GM18867 (cell line): Measurements from ENCODE around the gene LPAR2.
"Not testable (repeated sequence)": the region's sequence is repeated elsewhere in the genome, so short reads cannot be mapped to it uniquely, and the experiment has no call there.

Experiments
- ATAC-seq: cut with Tn5 transposase; IDR thresholded peaks from one replicate; pipeline ENCODE4 v1.9.1; 2021; ENCODE audit warnings: mild to moderate bottlenecking, moderate library complexity; ENCODE audit not compliant: unreplicated experiment

Gene LPAR2

DNA sequence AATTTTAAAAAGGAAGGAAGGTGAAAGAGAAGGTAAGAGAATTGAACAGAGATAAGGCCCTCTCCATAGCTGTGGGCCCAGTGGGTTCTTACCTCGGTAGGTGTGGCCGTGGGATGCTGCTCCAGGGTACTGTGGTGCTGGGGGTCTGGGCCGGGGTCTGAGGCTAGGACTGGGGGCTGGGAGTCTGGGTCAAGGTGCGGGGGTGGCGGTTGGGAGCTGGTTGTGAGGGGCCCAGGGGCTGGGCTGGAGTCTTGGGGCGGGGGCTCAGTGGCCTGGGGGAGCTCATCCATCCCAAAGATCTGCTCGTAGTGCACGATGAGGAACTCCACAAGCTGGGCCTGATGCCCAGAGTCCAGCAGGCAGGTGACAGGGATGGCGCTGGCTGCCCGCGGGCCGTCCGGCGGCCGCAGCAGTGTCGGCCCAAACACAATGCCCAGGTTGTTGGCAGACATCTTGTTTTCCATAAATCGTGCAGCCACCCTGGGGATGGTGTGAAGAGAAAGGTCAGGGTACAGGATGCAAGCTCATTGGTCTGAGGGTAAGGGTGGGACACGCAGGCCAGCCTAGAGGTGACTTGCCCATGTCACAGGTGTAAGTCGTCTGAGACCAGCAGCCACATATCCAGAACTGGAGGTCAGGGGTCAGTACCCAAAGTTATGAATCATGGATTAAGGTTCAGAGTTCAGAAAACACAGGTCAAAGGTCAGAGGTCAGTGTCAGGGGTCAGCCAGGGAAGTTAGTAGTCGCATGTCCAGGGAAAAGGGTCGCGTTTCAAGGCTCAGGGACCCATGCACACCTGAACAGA, 5.9 kb upstream of the LPAR2 start:
- no peak for ATAC-seq

DNA sequence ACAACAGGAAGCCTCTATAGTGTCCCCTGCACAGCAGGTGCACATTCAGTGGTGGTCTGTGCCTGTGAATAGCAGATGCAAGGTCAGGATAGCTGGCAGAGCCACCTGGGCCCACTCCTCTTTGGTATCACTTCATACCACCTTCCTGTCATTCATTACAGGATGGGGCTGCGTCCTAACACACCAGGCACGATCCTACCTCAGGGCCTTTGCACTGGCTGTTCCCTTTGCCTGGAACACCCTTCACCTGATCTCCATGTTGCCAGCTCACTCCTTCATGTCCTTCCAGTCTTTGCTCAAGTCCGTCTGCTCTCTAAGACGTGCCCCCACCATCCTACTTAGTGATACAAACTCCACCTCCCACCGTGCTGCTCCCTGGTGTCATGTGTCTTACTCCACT, 4.6 kb upstream of the LPAR2 start:
- no peak for ATAC-seq

DNA sequence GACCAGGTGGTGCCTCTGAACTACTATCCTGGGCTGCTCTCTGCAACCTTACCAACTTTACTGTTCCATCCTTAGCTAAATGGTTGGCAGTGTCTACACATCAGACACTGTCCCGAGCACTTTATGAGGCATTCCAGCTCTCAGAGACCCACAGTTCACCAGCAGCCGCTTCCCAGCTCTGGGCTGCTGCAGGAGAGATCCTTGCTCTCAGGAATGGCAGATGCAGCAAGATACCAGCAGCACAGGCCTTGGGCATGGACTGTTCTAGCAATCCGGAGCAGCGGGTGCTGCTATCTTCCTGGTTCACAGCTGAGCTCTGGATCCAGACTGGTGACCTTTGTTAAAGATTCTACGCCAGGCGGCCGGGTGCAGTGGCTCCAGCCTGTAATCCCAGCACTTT, 3.3 kb upstream of the LPAR2 start:
- no peak for ATAC-seq

DNA sequence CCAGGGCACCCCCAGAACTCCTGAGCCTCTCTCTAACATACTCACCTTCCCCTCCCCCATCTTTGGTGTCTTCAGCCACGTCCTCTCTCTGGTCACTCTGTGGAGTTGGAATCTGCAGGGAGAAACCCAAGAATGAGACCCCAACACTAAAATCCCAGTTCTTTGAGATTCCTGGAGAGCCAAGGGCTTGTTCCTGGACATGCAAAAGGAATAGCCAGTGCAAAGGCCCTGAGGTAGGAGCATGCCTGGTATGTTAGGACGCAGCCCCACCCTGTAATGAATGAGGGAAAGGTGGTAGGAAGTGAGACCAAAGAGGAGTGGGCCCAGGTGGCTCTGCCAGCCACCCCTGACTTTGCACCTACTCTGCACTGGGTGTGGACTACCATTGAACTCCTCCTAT, 2.4 kb upstream of the LPAR2 start:
- no peak for ATAC-seq

DNA sequence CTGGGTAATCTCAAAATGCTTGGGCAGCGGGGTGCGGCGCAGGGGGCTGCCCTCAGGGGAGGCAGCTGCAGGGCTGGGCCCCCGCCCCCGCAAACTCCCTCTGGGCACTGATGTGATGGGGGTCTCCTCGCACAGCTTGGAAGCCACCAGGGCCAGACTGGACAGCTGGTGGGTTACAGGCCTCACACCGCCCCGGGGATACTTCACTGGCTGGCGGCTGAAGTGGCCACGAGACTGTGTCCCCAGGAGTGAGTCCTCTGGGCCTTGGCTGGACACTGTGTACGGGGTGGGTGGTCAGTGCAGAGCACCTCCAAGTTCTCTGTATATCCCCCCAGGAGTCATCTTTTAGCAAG, 2.0 kb upstream of the LPAR2 start:
- no peak for ATAC-seq

DNA sequence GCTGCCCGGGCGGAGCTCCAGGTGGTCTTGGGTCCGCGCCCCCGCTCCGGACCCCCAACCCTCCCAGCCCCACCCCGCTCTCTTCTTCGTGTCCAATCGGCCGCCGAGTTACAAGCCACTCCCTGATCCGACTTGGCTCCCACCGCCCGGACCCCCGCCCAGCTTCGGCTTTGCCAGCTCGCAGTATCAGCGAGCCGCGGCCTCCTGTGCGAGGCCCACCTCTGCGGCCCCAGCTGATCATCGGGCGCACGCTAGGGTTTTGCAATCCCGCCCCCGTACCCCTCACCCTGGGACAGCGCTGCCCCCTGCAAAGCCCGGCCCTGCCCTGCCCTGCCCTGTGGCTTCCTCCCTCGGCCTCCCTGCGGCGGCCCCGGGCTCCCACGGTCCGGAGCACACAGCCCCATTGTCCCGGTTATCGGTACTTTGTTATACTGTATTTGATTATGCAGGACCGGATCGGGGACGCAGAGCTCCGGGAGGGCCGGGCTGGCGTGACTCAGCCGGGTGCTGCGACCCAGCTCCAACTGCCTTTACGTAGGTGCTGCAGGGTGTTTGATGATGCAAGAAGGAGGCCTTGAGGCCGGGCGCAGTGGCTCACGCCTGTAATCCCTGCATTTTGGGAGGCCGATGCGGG, 598 bp upstream of the LPAR2 start:
- peak; percentile 12 for ATAC-seq

DNA sequence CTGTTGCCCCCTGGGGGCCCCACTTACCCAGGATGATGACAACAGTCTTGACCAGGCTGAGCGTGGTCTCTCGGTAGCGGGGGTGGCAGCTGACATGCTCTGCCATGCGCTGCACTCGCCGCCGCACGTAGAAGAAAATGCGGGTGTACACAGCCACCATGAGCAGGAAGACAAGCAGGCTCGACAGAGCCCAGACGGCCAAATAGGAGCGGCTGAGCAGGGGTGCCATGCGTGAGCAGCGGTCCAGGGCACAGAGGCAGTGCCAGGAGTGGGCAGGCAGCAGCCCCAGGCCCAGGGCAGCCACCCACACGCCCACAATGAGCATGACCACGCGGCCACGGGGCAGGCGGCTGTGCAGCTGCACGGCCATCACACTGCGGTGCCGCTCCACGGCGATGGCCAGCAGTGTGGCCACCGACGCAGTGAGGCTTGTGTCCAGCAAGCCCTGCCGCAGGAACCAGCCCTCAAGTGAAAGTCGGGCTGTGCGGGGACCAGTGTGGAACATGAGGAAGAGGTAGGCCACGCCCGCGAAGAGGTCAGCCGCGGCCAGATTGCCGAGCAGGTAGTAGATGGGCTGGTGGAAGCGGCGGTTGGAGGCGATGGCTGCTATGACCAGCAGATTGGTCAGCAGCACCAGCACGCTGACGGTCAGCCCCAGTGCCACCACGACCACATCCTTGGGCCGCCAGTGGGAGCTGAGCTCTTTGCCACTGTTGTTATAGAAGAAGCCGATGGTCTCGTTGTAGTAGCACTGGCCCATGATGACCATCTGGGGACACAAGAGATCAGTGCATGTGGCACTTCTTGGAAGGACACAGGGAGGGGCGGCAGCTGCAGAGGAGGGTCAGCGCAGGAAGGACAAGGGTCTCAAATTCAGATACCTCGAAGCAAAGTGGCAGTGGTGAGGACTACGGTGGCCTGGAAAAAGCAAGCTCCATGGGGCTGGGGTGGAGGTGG, 1.2 kb downstream of the LPAR2 start:
- no peak for ATAC-seq

DNA sequence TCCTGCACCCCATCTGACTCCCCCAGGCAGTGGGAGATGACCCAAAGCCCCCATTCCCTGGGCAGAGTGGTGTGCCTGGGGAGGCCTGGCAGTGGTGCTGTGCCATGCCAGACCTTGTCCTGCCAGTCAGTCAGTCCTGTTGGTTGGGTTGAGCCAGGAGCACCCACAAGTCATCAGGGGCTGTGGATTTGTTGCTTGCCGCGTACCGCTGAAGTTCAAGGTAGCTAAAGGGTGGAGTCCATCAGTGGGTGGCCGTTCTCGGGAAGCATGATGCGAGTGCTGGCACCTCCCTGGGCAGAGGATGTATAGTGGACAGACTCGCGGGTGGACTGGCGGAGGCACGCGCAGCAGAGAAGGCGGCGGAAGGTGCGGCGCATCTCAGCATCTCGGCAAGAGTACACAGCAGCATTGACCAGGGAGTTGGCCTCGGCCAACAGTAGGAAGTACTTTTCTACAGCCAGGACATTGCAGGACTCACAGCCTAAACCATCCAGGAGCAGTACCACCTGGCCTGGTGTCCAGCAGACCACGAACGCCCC, 3.9 kb downstream of the LPAR2 start:
- no peak for ATAC-seq

DNA sequence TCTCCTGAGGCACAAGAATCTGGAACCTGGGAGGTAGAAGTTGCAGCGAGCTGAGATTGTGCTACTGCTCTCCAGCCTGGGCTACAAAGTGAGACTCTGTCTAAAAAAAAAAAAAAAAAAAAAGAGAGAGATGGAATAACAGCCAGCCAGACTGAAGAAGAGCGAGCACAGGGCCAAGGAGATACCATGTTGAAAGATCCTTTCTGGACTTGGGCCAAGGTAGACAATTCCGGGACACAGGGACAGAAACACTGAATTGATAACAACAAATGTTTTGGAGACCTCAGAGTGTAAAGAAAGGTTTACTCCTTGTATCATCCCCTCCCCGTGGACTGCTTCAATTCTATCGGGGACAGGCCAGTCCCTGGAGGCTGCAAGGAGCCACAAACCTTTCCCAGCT, 4.6 kb downstream of the LPAR2 start:
- ATAC-seq, result no peak

DNA sequence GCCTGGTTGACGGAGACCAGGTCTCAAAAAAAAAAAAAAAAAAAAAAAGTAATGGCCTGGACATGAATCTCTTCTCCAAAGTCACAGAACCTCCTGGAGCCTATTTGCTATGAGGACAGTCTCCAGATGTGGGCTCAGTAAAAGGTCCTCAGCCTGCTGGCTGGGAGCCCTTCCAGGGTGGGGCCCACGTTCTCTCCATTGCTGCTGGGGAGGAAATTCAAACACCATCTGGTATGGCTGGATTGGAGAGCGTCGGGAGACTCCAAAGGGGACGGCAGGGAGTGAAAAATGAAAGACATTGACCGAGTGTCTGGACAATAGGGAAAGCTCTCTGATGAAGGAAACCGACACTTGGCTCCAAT, 8.2 kb downstream of the LPAR2 start:
- no peak for ATAC-seq

DNA sequence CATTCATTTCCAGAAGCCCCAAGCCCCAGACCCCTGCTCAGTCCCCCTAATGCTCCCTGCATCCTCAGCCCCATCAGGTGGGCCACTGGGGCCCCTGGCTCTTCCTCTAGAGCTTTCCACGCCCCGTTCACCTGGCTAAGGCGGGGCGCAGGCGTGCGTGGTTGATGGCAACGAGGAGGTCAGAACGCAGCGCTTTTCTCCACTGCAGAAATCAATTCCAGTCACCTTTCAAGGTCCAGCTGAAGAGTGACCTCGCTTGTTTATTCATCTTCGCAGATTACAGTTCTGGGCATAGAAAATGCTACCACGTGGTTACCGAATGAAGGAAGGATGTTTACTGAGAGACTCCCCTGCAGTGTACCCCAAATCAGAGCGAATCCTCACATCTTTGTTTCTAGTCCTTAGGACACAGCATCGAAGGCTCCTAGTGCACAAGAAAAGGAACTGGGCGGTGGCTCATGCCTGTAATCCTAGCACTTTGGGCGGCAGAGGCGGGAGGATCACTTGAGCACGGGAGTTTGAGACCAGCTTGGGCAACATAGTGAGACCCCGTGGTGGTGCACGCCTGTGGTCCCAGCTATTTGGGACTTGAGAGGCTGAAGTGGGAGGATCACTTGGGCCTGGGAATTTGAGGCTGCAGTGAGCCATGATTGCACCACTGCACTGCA, 8.7 kb downstream of the LPAR2 start:
- no peak for ATAC-seq

DNA sequence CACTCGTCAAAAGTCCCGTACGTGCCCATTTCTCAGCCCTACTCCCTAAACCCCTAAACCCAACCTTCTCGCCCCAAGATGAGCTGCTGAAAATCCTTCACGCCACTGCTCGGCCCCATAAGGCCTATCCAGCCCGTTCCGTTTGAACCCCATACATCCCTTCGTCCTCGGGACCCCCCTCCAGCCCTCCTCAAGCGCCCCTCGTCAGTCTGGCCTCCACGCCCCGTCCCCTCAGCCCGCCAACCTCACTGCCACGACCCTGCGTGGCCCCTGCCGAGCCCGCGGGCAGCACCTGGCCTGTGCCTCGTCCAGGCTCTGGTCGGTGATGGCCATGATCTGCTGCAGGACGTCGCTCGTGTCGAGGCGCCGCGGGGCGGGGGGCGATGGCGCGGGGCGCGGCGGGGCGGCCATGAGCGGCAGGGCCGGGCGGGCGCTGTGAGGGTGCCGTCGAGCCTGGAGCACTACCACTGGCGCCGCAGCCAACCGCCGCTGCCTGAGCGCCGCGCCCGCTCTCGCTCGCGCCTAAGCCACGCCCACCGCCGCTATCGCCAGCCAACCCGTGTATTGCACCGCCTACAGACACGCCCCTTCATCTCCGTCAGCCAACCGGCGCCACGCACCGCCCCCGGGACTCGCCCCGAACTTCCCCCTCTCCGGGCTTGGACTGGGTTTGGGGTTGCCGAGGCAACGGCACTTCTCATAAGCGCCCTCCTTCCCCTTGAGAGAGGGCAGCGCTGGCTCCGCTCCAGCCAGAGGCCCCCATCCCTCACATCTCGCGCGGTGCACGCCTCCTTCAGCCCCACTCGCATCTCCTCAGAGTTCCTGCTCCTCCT, 9.6 kb downstream of the LPAR2 start, which contains the start of gene PBX4:
TSS of gene PBX4 (minus strand) at position 469 of the 833 bp plus-strand sequence. CDS start at position 411, 58 bp downstream.
- ATAC-seq, result peak; percentile 89

DNA sequence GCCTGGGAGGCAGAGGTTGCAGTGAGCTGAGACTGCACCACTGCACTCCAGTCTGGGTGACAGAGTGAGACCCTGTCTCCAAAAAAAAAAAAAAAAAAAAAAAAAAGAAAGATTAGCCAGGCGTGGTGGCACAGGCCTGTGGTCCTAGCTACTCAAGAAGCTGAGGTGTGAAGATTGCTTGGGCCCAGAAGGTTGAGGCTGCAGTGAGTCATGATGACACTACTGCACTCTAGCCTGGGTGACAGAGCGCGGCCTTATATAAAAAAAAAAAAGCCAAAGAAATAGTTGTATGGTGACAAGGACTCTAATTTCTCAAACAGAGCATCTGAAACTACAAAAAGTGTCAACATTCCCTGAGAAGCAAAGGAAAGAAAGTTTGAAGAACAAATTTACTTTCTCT, 12.9 kb downstream of the LPAR2 start:
- peak; percentile 23 for ATAC-seq

DNA sequence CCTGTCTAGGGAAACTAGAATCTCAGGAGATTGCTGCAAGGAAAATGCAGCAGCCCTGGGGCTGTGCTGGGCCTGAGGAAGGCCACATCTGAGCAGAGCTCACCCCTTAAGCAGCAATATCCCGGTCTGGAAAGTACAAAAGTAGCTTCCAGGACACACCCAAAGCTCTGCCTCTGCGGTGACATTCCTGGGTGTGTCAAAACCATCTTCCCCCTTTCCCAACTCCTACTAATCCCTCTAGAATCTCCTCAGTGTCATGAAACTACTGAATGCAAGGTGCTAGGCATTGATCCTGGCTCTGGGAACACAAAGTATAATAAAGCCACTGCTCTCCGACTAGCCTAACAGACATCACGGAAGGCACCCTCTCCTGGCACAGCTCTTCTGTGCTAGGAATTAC, 14.5 kb downstream of the LPAR2 start:
- no peak for ATAC-seq

DNA sequence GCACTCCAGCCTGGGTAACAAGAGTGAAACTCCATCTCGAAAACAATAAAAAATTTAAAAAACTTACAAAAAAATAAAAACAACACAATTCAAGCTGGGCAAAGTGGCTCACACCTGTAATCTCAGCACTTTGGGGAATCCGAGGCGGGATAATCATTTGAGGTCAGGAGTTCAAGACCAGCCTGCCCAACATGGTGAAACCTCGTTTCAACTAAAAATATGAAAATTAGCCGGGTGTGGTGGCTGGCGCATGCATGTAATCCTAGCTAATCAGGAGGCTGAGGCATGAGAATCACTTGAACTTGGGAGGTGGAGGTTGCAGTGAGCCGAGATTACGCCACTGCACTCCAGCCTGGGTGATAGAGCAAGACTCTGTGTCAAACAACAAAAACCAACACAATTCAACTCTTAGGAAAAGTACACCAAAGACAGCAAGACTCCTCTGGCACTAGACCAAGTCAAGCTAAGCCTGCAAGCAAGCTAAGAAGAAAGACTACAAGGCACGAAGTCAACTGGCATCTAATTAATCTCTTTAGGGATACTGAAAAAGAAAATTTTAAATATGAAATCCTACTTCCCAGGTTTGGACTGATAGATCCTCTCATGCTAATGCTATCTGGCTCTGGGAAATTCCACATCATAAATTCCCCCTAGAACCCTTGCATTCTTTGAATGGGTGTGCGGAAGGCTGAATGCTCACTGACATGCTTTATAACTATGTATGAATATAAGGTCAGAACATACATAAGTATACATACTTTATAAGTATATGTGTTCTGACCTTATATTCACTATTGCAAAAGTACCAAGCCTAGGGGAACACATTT, 17.4 kb downstream of the LPAR2 start:
- ATAC-seq, result no peak

DNA sequence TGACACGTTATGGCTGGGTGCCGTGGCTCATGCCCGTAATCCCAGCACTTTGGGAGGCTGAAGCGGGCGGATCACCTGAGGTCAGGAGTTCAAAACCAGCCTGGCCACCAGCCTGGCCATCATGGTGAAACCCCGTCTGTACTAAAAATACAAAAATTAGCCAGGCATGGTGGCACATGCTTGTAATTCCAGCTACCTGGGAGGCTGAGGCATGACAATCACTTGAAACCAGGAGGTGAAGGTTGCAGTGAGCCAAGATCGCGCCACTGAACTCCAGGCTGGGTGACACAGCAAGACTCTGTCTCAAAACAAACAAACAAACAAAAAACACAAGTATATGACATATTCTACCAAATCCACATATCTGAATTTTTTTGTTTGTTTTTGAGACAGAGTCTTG, 21.3 kb downstream of the LPAR2 start:
- not testable (repeated sequence) for ATAC-seq

DNA sequence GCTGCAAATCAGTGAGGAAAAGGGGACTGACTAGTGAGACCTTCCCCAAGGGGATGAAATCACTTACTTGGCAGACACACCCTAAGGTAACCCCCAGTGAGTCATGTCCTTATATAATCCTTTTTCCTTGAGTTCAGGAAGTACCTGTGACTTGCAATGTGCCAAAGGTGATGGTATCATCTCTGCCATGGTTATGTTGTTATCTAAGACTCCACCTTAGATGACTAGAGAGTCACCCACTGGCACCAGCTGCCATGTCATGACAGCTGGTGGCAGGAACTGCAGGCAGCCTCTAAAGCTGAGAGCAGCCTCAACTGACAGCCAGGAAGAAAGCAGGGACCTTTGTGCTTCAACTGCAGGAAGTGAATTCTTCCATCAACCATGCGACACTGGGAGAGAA, 22.0 kb downstream of the LPAR2 start:
- ATAC-seq, result no peak

DNA sequence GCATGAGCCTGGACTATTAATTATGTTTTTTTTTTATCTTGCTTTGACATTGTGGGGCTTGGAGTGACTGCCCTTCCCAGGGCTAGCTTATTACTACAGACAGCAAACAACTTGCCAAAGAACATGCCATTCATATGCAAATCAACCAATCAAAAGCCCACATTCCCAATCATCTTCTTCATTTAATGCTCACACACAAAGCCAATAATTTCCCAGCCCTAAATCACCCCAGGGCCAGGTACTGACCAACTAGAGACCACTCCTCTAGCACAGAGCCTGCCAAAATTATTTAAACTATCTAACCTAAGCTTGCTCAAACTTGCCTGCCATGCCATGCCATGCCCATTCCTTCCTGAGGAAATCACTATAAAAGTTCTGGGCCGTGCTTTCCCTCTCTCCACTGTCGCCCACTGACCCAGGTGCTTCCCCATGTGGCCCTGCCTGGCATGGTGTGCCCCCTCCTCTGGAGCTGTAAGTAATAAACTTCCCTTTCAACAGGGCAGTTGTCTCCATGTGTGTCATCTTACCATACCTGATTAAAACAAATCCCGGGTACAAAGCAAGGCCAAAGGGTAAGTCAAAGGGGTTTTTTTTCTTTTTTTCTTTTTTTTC, 25.2 kb downstream of the LPAR2 start:
- no peak for ATAC-seq
